H9 (cell line): ENCODE results near the gene CACNA1A. TPM values are rescaled to one million over a fixed set of nuclear protein-coding genes. Genes with fewer than 3 reads are reported as not detected.
A peak's percentile ranks its signal among the peaks of the same experiment; 100 is the strongest.

Experiments
- DNase-seq: peaks from one replicate; pipeline ENCODE4 v3.0.0-alpha.2; 2017
- H2AFZ ChIP-seq: one replicate; pipeline ENCODE4 v1.6.1; 2013; ENCODE audit warnings: mild to moderate bottlenecking, low read length, control low read depth, moderate library complexity
- H2AK5ac ChIP-seq: 2 replicates; pipeline ENCODE4 v1.6.1; 2013; ENCODE audit warnings: low read length, control low read depth, mixed read lengths; ENCODE audit not compliant: insufficient read length
- H2BK120ac ChIP-seq: one replicate; pipeline ENCODE4 v1.6.1; 2013; ENCODE audit warnings: low read depth, mild to moderate bottlenecking, low read length, control low read depth, inconsistent platforms; ENCODE audit not compliant: poor library complexity, severe bottlenecking
- H2BK12ac ChIP-seq: 2 replicates; pipeline ENCODE4 v1.6.1; 2013; ENCODE audit warnings: low read length, control low read depth, mixed read lengths, low read depth; ENCODE audit not compliant: insufficient read length
- H2BK15ac ChIP-seq: 2 replicates; pipeline ENCODE4 v1.6.1; 2013; ENCODE audit warnings: low read depth, low read length, control low read depth
- H2BK20ac ChIP-seq: one replicate; pipeline ENCODE4 v1.6.1; 2013; ENCODE audit warnings: low read depth, mild to moderate bottlenecking, low read length, control low read depth, inconsistent platforms; ENCODE audit not compliant: poor library complexity, severe bottlenecking
- H2BK5ac ChIP-seq: 2 replicates; pipeline ENCODE4 v1.6.1; 2013; ENCODE audit warnings: low read length, control low read depth, mixed read lengths; ENCODE audit not compliant: insufficient read length
- H3K14ac ChIP-seq: 2 replicates; pipeline ENCODE4 v1.6.1; 2013; ENCODE audit warnings: low read length, control low read depth; ENCODE audit not compliant: insufficient read depth
- H3K18ac ChIP-seq: 2 replicates; pipeline ENCODE4 v1.6.1; 2013; ENCODE audit warnings: low read depth, mild to moderate bottlenecking, mixed read lengths, low read length, control low read depth; ENCODE audit not compliant: insufficient read length
- H3K23ac ChIP-seq: 2 replicates; pipeline ENCODE4 v1.6.1; 2013; ENCODE audit warnings: low read length, control low read depth, mixed read lengths, low read depth; ENCODE audit not compliant: insufficient read length
- H3K23me2 ChIP-seq: 2 replicates; pipeline ENCODE4 v1.6.1; 2013; ENCODE audit warnings: low read depth, mild to moderate bottlenecking, mixed read lengths, low read length, control low read depth; ENCODE audit not compliant: insufficient read length, poor library complexity, severe bottlenecking
- H3K27ac ChIP-seq: 2 replicates; pipeline ENCODE4 v1.5.1; 2013; ENCODE audit warnings: low read length, control low read depth, mixed read lengths, low read depth; ENCODE audit not compliant: insufficient read length
- H3K27me3 ChIP-seq: 2 replicates; pipeline ENCODE4 v1.6.1; 2013; ENCODE audit warnings: low read length, control low read depth, inconsistent platforms; ENCODE audit not compliant: insufficient read depth
- H3K4ac ChIP-seq: 2 replicates; pipeline ENCODE4 v1.6.1; 2013; ENCODE audit warnings: low read depth, mild to moderate bottlenecking, control low read depth, inconsistent platforms, low read length, moderate library complexity
- H3K4me1 ChIP-seq: 2 replicates; pipeline ENCODE4 v1.6.1; 2013; ENCODE audit warnings: low read length, control low read depth, inconsistent platforms; ENCODE audit not compliant: insufficient read depth
- H3K4me2 ChIP-seq: 2 replicates; pipeline ENCODE4 v1.6.1; 2013; ENCODE audit warnings: low read length, control low read depth, mixed read lengths; ENCODE audit not compliant: insufficient read length, insufficient read depth
- H3K56ac ChIP-seq: 2 replicates; pipeline ENCODE4 v1.6.1; 2013; ENCODE audit warnings: low read depth, mild to moderate bottlenecking, mixed read lengths, low read length, control low read depth; ENCODE audit not compliant: insufficient read length
- H3K79me1 ChIP-seq: 2 replicates; pipeline ENCODE4 v1.6.1; 2013; ENCODE audit warnings: low read depth, mild to moderate bottlenecking, moderate library complexity, low read length, control low read depth, inconsistent platforms; ENCODE audit not compliant: insufficient read depth, poor library complexity, severe bottlenecking
- H3K79me2 ChIP-seq: 2 replicates; pipeline ENCODE4 v1.6.1; 2013; ENCODE audit warnings: low read length, control low read depth, inconsistent platforms; ENCODE audit not compliant: insufficient read depth
- H3K9ac ChIP-seq: 2 replicates; pipeline ENCODE4 v1.6.1; 2013; ENCODE audit warnings: low read length, control low read depth, mixed read lengths; ENCODE audit not compliant: insufficient read length; ENCODE audit errors: extremely low read depth
- H3K9me3 ChIP-seq: one replicate; pipeline ENCODE4 v1.6.1; 2013; ENCODE audit warnings: low read depth, low read length, inconsistent platforms; ENCODE audit not compliant: control insufficient read depth
- H3T11ph ChIP-seq: one replicate; pipeline ENCODE4 v1.6.1; 2013; ENCODE audit warnings: mild to moderate bottlenecking, low read length, control low read depth, inconsistent platforms
- H4K20me1 ChIP-seq: one replicate; pipeline ENCODE4 v1.6.1; 2013; ENCODE audit not compliant: control insufficient read depth, insufficient read length, insufficient read depth
- H4K5ac ChIP-seq: 2 replicates; pipeline ENCODE4 v1.6.1; 2013; ENCODE audit warnings: low read depth, mild to moderate bottlenecking, mixed read lengths, low read length, control low read depth; ENCODE audit not compliant: insufficient read length
- H4K8ac ChIP-seq: replicated peaks from 2 replicates; pipeline ENCODE4 v1.6.1; 2013; ENCODE audit warnings: low read length, control low read depth, mixed read lengths, low read depth; ENCODE audit not compliant: insufficient read length
- H4K91ac ChIP-seq: 2 replicates; pipeline ENCODE4 v1.6.1; 2013; ENCODE audit warnings: low read depth, mild to moderate bottlenecking, moderate library complexity, mixed read lengths, low read length, control low read depth; ENCODE audit not compliant: insufficient read length
- H3K27ac Mint-ChIP-seq, 3 experiments: 2 replicates in 2 of 3; 3 replicates in 1 of 3; pipeline ENCODE4 v1.8.0; 2020 to 2021; ENCODE audit warnings: mixed read lengths in 3 of 3, mild to moderate bottlenecking in 1 of 3, moderate library complexity in 1 of 3
- H3K27me3 Mint-ChIP-seq: 2 replicates; pipeline ENCODE4 v1.8.0; 2021; ENCODE audit warnings: low read depth, mild to moderate bottlenecking, moderate library complexity, mixed read lengths
- H3K36me3 Mint-ChIP-seq, 3 experiments: 2 replicates in 2 of 3; 3 replicates in 1 of 3; pipeline ENCODE4 v1.8.0; 2020 to 2021; ENCODE audit warnings: low read depth in 3 of 3, mixed read lengths in 3 of 3; ENCODE audit not compliant: insufficient read depth in 1 of 3
- H3K4me1 Mint-ChIP-seq, 2 experiments: 2 replicates each; pipeline ENCODE4 v1.8.0; 2020; ENCODE audit warnings: mixed read lengths in 2 of 2
- H3K4me3 Mint-ChIP-seq, 2 experiments: 2 replicates in 1 of 2; 3 replicates in 1 of 2; pipeline ENCODE4 v1.8.0; 2020 to 2021; ENCODE audit warnings: mild to moderate bottlenecking in 2 of 2, mixed read lengths in 2 of 2, moderate library complexity in 1 of 2
- H3K9me3 Mint-ChIP-seq, 2 experiments: 2 replicates in 1 of 2; 3 replicates in 1 of 2; pipeline ENCODE4 v1.8.0; 2020; ENCODE audit warnings: mild to moderate bottlenecking in 2 of 2, mixed read lengths in 2 of 2, moderate library complexity in 1 of 2
- WGBS: extraction: QIAGEN DNeasy Blood & Tissue Kit; methylation state at CpG from one replicate; pipeline ENCODE4 v1.1.7; 2013; ENCODE audit warnings: missing lambda C conversion rate, low lambda C conversion rate, mixed read lengths; ENCODE audit not compliant: insufficient read length; ENCODE audit errors: extremely low coverage; 5-methylcytosine and 5-hydroxymethylcytosine counted together
- total RNA-seq: library from RNA; stranded (reverse); gene quantifications from 2 replicates; pipeline ENCODE4 v1.2.1, GENCODE V29; 2021
- TF ChIP-seq, protein P1 (sequence below): fragments of 200-600 bp; sonication (generic); conservative IDR thresholded peaks from 3 replicates; pipeline ENCODE4 v1.8.0; 2021; ENCODE audit warnings: antibody characterized with exemption, mild to moderate bottlenecking

Gene CACNA1A
- total RNA-seq, 1 experiment from 2014 or later, result 8.0 TPM

DNA sequence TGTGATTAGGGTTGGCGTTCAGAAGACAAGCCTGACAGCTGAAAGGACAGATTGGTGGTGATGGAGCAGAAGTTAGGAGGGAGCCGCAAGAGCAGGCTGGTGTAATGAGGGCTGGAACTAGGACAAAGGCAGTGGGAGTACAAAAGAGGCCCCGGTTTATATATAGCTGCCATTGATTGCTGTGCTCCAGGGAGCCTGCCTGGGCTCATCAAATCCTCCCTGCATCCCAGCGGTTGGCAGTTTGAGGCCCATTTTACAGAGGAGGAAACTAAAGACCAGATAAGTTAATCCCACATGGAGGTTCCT, 123.7 kb downstream of the CACNA1A start:
- TF ChIP-seq, protein P1, sequence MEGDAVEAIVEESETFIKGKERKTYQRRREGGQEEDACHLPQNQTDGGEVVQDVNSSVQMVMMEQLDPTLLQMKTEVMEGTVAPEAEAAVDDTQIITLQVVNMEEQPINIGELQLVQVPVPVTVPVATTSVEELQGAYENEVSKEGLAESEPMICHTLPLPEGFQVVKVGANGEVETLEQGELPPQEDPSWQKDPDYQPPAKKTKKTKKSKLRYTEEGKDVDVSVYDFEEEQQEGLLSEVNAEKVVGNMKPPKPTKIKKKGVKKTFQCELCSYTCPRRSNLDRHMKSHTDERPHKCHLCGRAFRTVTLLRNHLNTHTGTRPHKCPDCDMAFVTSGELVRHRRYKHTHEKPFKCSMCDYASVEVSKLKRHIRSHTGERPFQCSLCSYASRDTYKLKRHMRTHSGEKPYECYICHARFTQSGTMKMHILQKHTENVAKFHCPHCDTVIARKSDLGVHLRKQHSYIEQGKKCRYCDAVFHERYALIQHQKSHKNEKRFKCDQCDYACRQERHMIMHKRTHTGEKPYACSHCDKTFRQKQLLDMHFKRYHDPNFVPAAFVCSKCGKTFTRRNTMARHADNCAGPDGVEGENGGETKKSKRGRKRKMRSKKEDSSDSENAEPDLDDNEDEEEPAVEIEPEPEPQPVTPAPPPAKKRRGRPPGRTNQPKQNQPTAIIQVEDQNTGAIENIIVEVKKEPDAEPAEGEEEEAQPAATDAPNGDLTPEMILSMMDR, result no peak
- Histone ChIP-seq H4K8ac (no peak overlapping the region), H3K56ac (no peak overlapping the region), H3K27me3 (no peaks in the 10 kb centered on the region), H3K9ac (no peak overlapping the region), H4K20me1 (peaks cover 2% of the 10 kb centered on the region), H2BK120ac (no peak overlapping the region), H4K91ac (no peak overlapping the region), H2BK20ac (no peak overlapping the region), H3K79me2 (no peaks in the 10 kb centered on the region), H3K4ac (no peak overlapping the region), H3K4me2 (no peak overlapping the region), H3K4me1 (no peaks in the 10 kb centered on the region), H3K27ac (no peak overlapping the region), H3K23ac (no peak overlapping the region), H3K18ac (no peak overlapping the region), H3K14ac (peak overlapping the region; percentile 82), H2BK12ac (no peak overlapping the region), H4K5ac (peak overlapping the region; percentile 55), H2BK15ac (peak overlapping the region; percentile 5; the same call in 1 of the 2 replicates), H3K9me3 (no peaks in the 10 kb centered on the region), H3T11ph (no peak overlapping the region), H2AFZ (no peak overlapping the region), H3K23me2 (no peaks in the 10 kb centered on the region), H2AK5ac (no peak overlapping the region), H3K79me1 (no peaks in the 10 kb centered on the region), H2BK5ac (no peak overlapping the region)
- no peak overlapping the region for H3K27ac Mint-ChIP-seq
- DNase-seq, result no peak
- no peak overlapping the region for H3K4me3 Mint-ChIP-seq
- WGBS, result no CpG with 5 or more reads among the region's 4 CpGs
- H3K4me1 Mint-ChIP-seq, result no peaks in the 10 kb centered on the region
- no peaks in the 10 kb centered on the region for H3K9me3 Mint-ChIP-seq
- no peaks in the 10 kb centered on the region; the same call in 1 of the 2 replicates for H3K27me3 Mint-ChIP-seq
- H3K36me3 Mint-ChIP-seq, result no peaks in the 10 kb centered on the region; a peak in 1 of 7 replicates
